Epidermal melanocyte (primary cell): ENCODE results near the gene SLC19A1.
"Not testable (repeated sequence)": the region's sequence is repeated elsewhere in the genome, so short reads cannot be mapped to it uniquely, and the experiment has no call there.

Source experiments
- DNase-seq: peaks from one replicate; pipeline ENCODE4 v3.0.0; 2011; ENCODE audit warnings: low spot score; ENCODE audit not compliant: insufficient read length

SLC19A1 gene

DNA sequence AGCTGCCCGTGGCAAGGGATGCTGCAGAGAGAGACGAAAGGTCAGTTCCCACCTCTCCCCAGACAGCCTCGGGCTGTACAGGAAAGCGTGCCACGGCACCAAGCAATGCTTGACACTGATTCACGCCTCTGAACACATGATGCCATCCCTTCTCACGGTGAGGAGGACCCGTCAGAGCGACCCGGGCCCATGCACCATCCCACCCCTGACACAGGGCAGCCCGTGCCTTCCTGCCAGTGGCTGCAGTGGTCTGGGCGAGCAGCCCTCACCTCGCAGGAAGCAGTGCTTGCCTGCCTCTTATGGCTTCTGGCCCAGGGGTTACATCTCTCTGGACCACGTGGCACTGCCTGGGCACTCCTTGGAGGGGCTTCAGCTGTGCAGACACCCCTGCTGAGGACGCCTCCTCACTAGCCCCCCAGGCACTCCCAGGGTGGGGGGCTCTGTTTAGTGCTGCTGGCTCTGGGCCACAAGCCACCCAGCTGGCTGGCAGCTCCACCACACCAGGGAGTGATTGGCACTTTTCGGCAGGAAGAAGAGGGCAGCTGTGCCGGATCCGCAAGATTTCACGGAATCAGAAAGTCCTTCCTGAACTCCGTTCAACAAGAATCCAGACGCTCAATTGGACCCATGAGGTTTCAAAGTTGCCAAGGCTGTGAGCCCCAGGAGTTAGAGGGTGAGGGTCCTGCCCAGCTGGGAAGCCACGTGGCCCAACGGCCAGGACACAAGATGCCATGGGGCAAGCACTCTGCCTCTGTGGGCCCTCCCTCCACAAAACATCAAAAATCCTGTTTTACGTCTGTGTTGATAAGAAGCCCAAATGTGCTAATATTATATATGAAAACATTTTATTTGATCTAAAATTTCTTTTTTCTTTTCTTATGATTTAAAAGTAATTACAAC, 34.8 kb upstream of the SLC19A1 start:
- DNase-seq: no peak

DNA sequence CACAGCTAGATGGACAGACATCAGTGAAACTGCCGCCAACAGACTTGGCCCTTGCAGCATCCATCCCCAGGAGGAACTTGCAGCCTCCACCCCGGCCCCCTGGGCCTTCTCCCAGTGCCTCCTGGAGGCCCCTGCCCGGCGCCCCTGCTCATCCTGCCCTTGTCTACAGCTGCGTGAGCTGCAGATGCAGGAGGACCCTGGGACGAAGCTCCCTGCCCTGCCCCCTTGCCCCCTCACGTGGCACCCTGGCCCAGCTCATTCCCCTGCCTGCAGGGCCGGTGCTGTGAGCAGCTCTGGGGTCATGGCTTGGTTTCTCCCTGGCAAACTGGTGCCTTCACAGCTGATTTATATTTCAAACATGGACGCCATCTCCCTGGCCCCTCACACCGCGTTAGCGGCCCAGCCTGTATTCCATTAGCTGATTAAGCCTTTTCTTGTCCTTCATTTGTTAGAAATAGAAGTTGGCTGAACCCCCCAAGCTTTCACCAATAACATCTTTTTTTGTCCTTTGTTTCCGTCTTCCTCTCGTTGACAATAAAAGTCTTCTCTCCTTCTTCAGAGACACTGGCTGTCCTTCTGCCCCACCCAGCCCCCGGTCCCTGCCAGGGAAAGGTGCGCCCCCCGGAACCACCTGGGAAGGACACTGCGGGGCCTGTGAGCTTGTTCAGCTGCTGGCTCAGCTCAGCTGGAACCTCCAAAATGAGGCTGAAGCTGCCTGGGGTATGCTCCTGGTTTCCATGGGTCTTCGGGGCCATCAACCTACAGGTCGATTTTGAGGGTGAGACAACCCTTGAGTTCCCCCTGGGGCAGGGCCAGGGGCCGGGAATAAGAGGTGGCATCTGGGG, 34.0 kb upstream of the SLC19A1 start:
- DNase-seq: no peak

GRCh38 chr21:45575304-45575992, 33.2 kb upstream of the SLC19A1 start:
- DNase-seq: no peak

DNA sequence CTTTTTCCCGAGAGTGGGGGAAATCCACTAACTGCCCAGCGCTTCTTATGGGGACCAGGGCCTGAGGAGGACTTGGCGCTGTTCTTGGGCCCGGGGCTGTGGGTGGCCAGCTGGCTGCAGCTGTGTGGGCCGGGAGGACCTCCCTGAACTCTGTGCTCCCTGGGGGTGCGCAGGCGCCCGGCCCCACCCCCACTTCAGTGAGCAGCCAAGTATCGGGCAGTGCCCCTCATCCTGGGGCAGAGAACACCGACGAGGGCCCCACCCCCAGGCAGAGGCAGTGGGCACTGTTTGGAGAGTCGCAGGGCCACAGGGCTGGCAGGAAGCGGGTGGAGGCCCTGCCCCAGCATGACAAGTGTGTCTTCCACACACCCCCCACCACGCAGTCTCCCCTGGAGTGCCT, 32.5 kb upstream of the SLC19A1 start:
- DNase-seq: no peak

DNA sequence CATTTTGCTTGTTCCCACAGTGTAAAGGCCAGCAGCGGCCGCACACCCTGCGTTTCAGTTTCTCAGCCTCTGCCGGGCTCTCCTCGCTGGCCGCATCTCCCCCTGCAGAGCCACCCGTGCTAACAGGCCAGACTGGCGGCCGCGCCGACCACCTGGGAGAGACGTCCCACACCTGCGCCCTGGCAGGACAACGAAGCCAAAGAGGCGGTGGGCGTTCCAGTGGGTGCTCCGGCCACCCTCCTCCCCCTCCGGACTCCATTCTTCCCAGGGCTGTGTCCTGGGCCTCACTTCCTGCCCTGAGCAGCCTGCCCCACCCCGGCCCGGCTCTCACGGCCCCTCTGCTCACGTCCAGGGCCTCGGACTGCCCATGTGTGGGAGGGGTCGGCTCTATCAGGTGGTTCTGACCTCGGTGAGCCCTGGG, 31.9 kb upstream of the SLC19A1 start:
- no peak for DNase-seq

- no peak for DNase-seq
These were observed 31.3 kb upstream of the SLC19A1 start for GRCh38 chr21:45573452-45574035.

DNA sequence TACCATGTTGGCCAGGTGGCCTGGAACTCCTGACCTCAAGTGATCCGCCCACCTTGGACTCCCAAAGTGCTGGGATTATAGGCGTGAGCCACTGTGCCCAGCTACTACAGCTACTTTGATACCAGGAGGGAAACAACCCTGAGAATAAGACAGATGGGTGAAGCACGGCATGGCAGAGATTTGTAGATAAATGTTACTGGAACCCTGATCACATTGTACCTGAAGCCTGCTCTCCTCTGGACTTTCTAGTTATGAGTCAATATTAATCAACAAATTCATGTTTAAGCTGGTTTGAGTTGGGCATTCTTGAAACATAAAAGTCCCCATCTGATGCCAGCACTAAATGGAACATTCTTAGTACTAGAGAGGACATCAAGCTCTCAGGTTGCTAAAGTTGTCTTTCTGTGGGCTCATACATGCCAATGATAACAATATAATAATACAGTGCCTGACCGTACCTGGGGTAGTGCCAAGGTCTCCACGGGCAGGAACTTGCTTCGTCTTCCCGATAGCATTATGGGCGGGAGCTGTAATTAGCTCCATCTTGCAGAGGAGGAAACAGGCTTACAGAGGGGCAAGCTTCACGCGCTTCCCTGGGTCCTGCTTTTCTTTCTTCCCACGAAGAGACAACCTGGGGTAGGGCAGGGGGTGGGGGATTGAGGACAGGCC, 30.7 kb upstream of the SLC19A1 start:
- DNase-seq: no peak

DNA sequence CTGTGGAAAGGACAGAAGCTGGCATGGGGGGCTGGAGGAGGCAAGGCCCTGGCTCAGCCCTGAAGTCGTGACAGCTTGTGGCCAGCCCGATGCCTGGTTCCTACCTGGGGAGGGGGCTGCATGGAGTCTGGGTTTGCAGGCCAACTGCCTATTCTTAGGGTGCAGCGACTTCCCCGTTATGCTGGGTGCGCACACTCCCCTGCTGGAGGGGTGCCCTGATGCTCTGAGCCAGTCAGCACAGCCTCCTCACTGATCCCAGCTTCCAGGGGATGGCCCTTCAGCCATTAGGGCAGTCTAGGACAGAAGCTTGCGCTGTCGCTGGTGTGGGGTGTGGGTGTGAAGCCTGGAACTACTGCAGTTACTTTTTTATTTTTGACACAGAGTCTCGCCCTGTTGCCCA, 30.0 kb upstream of the SLC19A1 start:
- no peak for DNase-seq

GRCh38 chr21:45571641-45572040, 29.4 kb upstream of the SLC19A1 start:
- DNase-seq: no peak

DNA sequence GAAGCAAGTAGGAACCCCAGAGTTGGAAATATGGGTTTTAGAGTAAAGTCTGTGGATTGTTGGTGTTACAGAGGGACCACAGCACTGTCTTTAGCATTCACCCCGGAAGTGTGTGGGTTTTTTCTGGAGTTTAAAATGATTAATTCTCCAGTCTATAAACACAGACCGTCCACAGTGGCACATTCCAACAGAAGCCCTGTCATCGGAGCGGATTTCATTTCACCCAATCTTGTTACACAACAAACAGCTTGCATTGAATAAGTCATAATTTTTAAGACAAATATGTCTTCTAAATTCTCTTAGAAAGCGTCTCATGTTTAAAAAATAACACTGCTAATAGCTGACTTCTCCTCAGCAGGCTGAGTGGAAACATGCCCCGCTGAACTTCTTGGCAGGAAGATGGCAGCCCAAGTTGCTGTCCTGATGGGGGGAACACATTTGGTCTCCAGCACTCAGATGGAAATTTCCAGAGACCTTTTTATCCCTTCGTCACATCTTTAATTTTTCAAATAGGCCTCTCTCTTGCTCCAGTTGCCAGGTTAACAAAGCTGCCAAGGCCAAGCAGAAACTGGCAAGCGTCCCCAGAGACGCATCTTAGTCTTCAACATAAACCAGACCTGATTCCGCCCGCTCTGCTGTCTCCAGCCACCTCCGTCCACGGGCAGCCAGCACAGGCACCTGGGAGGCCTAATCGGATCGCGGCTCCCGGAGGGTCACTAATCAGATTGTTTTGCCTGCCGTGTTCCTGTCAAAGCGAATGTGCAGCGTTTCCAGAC, 28.8 kb upstream of the SLC19A1 start:
- DNase-seq: no peak

DNA sequence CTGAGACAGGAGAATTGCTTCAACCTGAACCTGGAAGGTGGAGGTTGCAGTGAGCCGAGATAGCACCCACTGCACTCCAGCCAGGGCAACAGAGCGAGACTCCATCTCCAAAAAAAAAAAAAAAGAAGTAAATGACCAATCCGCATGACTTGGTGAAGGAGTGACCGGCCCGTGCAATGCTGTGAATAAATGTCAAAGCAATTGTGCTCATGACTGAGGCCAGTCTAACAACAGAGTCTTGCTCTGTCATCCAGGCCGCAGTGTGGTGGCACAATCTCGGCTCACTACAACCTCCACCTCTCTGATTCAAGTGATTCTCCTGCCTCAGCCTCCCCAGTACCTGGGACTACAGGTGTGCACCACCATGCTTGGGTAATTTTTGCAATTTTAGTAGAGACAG, 27.8 kb upstream of the SLC19A1 start:
- no peak for DNase-seq

DNA sequence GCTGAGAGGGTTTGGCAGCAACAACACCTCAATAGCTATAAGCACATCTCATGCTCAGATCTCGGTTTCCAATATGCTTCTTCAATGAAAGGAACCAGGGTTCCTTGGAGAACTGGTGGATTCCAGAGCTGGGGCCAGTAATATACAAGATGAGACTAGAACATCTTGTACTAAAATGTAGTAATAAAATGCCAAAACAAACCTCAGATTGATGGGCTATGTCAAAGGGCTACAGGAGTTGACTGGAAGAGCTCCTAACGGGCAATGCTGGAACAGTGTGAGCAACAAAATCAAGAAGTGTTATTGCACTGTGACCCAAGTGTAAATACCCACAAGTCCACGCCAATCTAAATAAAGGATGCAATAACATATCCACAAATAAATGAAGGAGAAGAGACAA, 26.1 kb upstream of the SLC19A1 start:
- no peak for DNase-seq

GRCh38 chr21:45564137-45564536, 21.9 kb upstream of the SLC19A1 start:
- not testable (repeated sequence) for DNase-seq

GRCh38 chr21:45562965-45563364, 20.7 kb upstream of the SLC19A1 start:
- DNase-seq: no peak

DNA sequence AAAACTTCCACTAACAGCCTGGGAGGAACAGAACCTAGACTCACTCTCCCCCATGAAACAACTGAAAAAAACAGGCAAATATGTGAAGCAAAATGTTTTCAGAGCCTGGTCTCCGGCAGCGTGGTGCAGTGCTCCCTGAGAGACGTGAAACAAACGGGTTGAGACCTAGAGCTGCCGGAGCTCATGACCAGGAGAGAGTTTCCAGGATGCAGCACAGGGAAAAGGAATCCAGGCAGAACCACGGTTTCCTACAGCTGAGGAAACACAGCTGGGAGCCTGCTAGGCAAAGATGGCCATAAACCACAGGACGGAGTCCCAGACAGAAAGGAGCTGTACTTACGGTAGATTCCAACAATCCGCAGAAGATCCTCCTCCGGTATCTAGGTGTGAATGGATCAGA, 20.2 kb upstream of the SLC19A1 start:
- no peak for DNase-seq

GRCh38 chr21:45561241-45561640, 19.0 kb upstream of the SLC19A1 start:
- DNase-seq: not testable (repeated sequence)

- no peak for DNase-seq
These were observed 18.1 kb upstream of the SLC19A1 start for GRCh38 chr21:45560106-45561021.

- no peak for DNase-seq
These were observed 17.2 kb upstream of the SLC19A1 start for GRCh38 chr21:45559216-45560105.
